Urothelium cell line (cell line): ENCODE measurements around the gene CALML3.

Experiments used
- DNase-seq: peaks from one replicate; pipeline ENCODE4 v3.0.0; 2011; ENCODE audit warnings: low spot score, mixed read lengths
- FAIRE-seq: peaks from 2 replicates; lab custom pipeline; 2011; peaks lifted over from hg19 to GRCh38; lab: Jason Lieb, UNC

Gene CALML3

GRCh38 chr10:5506246-5506645, 18.5 kb upstream of the CALML3 start:
- DNase-seq (no peak), FAIRE-seq (no peak)

- FAIRE-seq (no peak), DNase-seq (no peak)
Observed at GRCh38 chr10:5506751-5507648, 17.8 kb upstream of the CALML3 start.

GRCh38 chr10:5507649-5508131, 17.1 kb upstream of the CALML3 start:
- FAIRE-seq, result no peak

GRCh38 chr10:5508161-5508604, 16.6 kb upstream of the CALML3 start:
- DNase-seq (no peak), FAIRE-seq (no peak)

More at GRCh38 chr10:5507649-5508131, 17.1 kb upstream of the CALML3 start:
- no peak for DNase-seq

GRCh38 chr10:5508786-5509185, 16.0 kb upstream of the CALML3 start:
- FAIRE-seq (no peak), DNase-seq (no peak)

GRCh38 chr10:5509236-5509635, 15.5 kb upstream of the CALML3 start:
- no peak for FAIRE-seq

GRCh38 chr10:5509691-5510090, 15.1 kb upstream of the CALML3 start:
- FAIRE-seq (no peak), DNase-seq (no peak)

More at GRCh38 chr10:5509236-5509635, 15.5 kb upstream of the CALML3 start:
- no peak for DNase-seq

GRCh38 chr10:5510281-5511072, 14.3 kb upstream of the CALML3 start:
- DNase-seq, result no peak
- FAIRE-seq, result no peak

GRCh38 chr10:5511231-5511884, 13.4 kb upstream of the CALML3 start:
- DNase-seq (no peak), FAIRE-seq (no peak)

GRCh38 chr10:5511885-5512280, 12.9 kb upstream of the CALML3 start:
- no peak for FAIRE-seq
- no peak for DNase-seq

- FAIRE-seq, result no peak
Observed at GRCh38 chr10:5512331-5512730, 12.4 kb upstream of the CALML3 start.

GRCh38 chr10:5512881-5513612, 11.7 kb upstream of the CALML3 start:
- no peak for DNase-seq
- FAIRE-seq, result no peak

More at GRCh38 chr10:5512331-5512730, 12.4 kb upstream of the CALML3 start:
- no peak for DNase-seq

GRCh38 chr10:5514226-5514850, 10.4 kb upstream of the CALML3 start:
- FAIRE-seq (no peak), DNase-seq (no peak)

GRCh38 chr10:5515948-5516761, 8.6 kb upstream of the CALML3 start:
- no peak for DNase-seq
- no peak for FAIRE-seq

- DNase-seq (no peak), FAIRE-seq (no peak)
Observed at GRCh38 chr10:5517546-5517945, 7.2 kb upstream of the CALML3 start.

GRCh38 chr10:5518143-5518542, 6.6 kb upstream of the CALML3 start:
- FAIRE-seq, result no peak
- no peak for DNase-seq

GRCh38 chr10:5519054-5519453, 5.7 kb upstream of the CALML3 start:
- no peak for FAIRE-seq

GRCh38 chr10:5522913-5523560, 1.7 kb upstream of the CALML3 start:
- no peak for FAIRE-seq
- DNase-seq, result no peak

More at GRCh38 chr10:5519054-5519453, 5.7 kb upstream of the CALML3 start:
- DNase-seq, result no peak
